Inflammatory macrophage treated with lipopolysaccharide for 1 hour (primary cell): Measurements from ENCODE around the gene SLC8B1.

Experiments
- DNase-seq, 2 donors: peaks; one replicate each; pipeline ENCODE4 v3.0.0-alpha.2; 2020 to 2022

Gene SLC8B1

GRCh38 chr12:113334786-113335539 lies at the start of gene SLC8B1:
SLC8B1 (minus strand) TSS chr12:113335109; CDS start chr12:113332878, 2,231 bp downstream.
- peak; percentile 85 to 95 for DNase-seq

- no peak for DNase-seq
Observed at GRCh38 chr12:113382206-113382605, 47.3 kb upstream of the SLC8B1 start.

- no peak for DNase-seq
Observed at GRCh38 chr12:113381220-113381619, 46.3 kb upstream of the SLC8B1 start.

GRCh38 chr12:113378291-113378690 lies 43.4 kb upstream of the SLC8B1 start:
- DNase-seq, result no peak

- DNase-seq, result no peak
Observed at GRCh38 chr12:113374823-113375428, 40.0 kb upstream of the SLC8B1 start.

- no peak for DNase-seq
Observed at GRCh38 chr12:113373969-113374368, 39.1 kb upstream of the SLC8B1 start.

- DNase-seq, result no peak
Observed at GRCh38 chr12:113373440-113373839, 38.5 kb upstream of the SLC8B1 start.

GRCh38 chr12:113372371-113372770 lies 37.5 kb upstream of the SLC8B1 start:
- DNase-seq, result no peak

GRCh38 chr12:113371808-113372207 lies 36.9 kb upstream of the SLC8B1 start:
- no peak for DNase-seq

- no peak for DNase-seq
Observed at GRCh38 chr12:113370923-113371682, 36.2 kb upstream of the SLC8B1 start.

GRCh38 chr12:113369391-113369985 lies 34.6 kb upstream of the SLC8B1 start:
- no peak for DNase-seq

- no peak for DNase-seq
Observed at GRCh38 chr12:113368331-113368730, 33.4 kb upstream of the SLC8B1 start.

GRCh38 chr12:113366827-113367226 lies 31.9 kb upstream of the SLC8B1 start:
- no peak for DNase-seq

GRCh38 chr12:113365639-113366395 lies 30.9 kb upstream of the SLC8B1 start:
- no peak for DNase-seq

- no peak for DNase-seq
Observed at GRCh38 chr12:113364698-113365097, 29.8 kb upstream of the SLC8B1 start.

- DNase-seq, result no peak
Observed at GRCh38 chr12:113361574-113362370, 26.9 kb upstream of the SLC8B1 start.

- DNase-seq, result peak in 1 of 2 donors; percentile 28
Observed at GRCh38 chr12:113359939-113360748, 25.2 kb upstream of the SLC8B1 start.

- DNase-seq, result peak in 1 of 2 donors; percentile 29
Observed at GRCh38 chr12:113359133-113359938, 24.4 kb upstream of the SLC8B1 start.

GRCh38 chr12:113358381-113359132 lies 23.6 kb upstream of the SLC8B1 start, which contains the start of gene PLBD2:
PLBD2 (plus strand) TSS chr12:113358587; CDS start chr12:113358601, 14 bp downstream.
- DNase-seq, result peak; percentile 95 to 97
